Smooth muscle cell (in vitro differentiated cells): ENCODE data around the gene PSMD8. TPM values are rescaled to one million over a fixed set of nuclear protein-coding genes. Genes with fewer than 3 reads are reported as not detected.

Experiments
- DNase-seq: peaks from one replicate; lab custom pipeline; 2025; ENCODE audit not compliant: unreplicated experiment; lab: John Stamatoyannopoulos, UW
- H2AFZ ChIP-seq: fragments of 200-600 bp; sonication (generic); 2 replicates; pipeline ENCODE4 v1.6.0; 2016; ENCODE audit warnings: antibody characterized with exemption, low read depth, mild to moderate bottlenecking
- H3F3A ChIP-seq: fragments of 200-600 bp; sonication (generic); 2 replicates; pipeline ENCODE4 v1.6.0; 2017; ENCODE audit warnings: antibody characterized with exemption, low read depth
- H3K27ac ChIP-seq: fragments of 200-600 bp; sonication (generic); 2 replicates; pipeline ENCODE4 v1.5.1; 2016; ENCODE audit warnings: low read depth, mild to moderate bottlenecking
- H3K27me3 ChIP-seq: fragments of 200-600 bp; sonication (generic); 2 replicates; pipeline ENCODE4 v1.6.1; 2016; ENCODE audit warnings: low read depth, mild to moderate bottlenecking
- H3K36me3 ChIP-seq: fragments of 200-600 bp; sonication (generic); 2 replicates; pipeline ENCODE4 v1.5.1; 2016; ENCODE audit warnings: low read depth
- H3K4me1 ChIP-seq: fragments of 200-600 bp; sonication (generic); 2 replicates; pipeline ENCODE4 v1.5.1; 2016; ENCODE audit warnings: low read depth
- H3K4me2 ChIP-seq: fragments of 200-600 bp; sonication (generic); 2 replicates; pipeline ENCODE4 v1.6.0; 2016; ENCODE audit warnings: mild to moderate bottlenecking
- H3K4me3 ChIP-seq: fragments of 200-600 bp; sonication (generic); 2 replicates; pipeline ENCODE4 v1.5.1; 2016; ENCODE audit warnings: mild to moderate bottlenecking
- H3K79me2 ChIP-seq: fragments of 200-600 bp; sonication (generic); 2 replicates; pipeline ENCODE4 v1.6.0; 2016; ENCODE audit warnings: low read depth, mild to moderate bottlenecking
- H3K9ac ChIP-seq: fragments of 200-600 bp; sonication (generic); 2 replicates; pipeline ENCODE4 v1.6.0; 2016; ENCODE audit warnings: low read depth
- H3K9me3 ChIP-seq: fragments of 200-600 bp; sonication (generic); replicated peaks from 2 replicates; pipeline ENCODE4 v1.5.1; 2016; ENCODE audit warnings: low read depth
- H4K20me1 ChIP-seq: fragments of 200-600 bp; sonication (generic); 2 replicates; pipeline ENCODE4 v1.6.0; 2016; ENCODE audit warnings: low read depth
- WGBS: methylation state at CpG from one replicate; pipeline ENCODE4 v1.1.7; 2016; ENCODE audit warnings: low lambda C conversion rate; 5-methylcytosine and 5-hydroxymethylcytosine counted together
- polyA plus RNA-seq: library from polyadenylated mRNA; unstranded; fragments of >200 nt; fragmentation: Nextera tagmentation; extraction: Ambion mirVana; gene quantifications from 2 replicates; pipeline ENCODE4 v1.2.1, GENCODE V29; 2016
- total RNA-seq: library from RNA; depleted of rRNA; stranded (reverse); fragments of >200 nt; gene quantifications from 2 replicates; pipeline ENCODE4 v1.2.3, GENCODE V29; 2014
- TF ChIP-seq, protein P1 (sequence below): fragments of 200-600 bp; sonication (generic); IDR thresholded peaks from 2 replicates; pipeline ENCODE4 v1.5.1; 2017; ENCODE audit warnings: borderline replicate concordance, mild to moderate bottlenecking, antibody characterized with exemption; ENCODE audit not compliant: insufficient read depth, poor library complexity, severe bottlenecking

Gene PSMD8
- total and polyA plus RNA-seq, 2 experiments from 2014 or later, result 377 to 404 TPM

DNA sequence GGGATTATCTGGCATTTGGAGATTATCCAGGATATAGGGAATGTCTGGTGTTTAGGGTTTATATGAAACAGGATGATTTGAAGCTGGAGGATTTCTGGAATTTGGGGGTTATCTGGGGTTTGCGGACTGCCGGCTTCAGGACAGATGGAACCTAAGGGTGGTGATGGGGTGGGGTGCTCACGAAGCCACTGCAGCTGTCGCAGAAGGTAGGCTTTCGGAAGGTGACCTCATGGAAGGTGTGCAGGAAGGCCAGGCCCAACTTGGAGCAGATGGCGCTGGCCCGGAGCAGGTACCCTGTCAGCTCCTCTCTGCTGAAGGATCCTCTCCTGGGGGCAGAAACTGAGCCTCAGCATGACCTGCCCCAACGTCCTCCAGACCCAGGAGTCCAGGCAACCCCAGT, 38.1 kb downstream of the PSMD8 start:
- H4K20me1 ChIP-seq, result no peaks in the 10 kb centered on the region
- H3K4me3 ChIP-seq, result no peak overlapping the region
- no peak for DNase-seq
- no peaks in the 10 kb centered on the region for H3K36me3 ChIP-seq
- H3K27me3 ChIP-seq, result no peaks in the 10 kb centered on the region
- H3K9ac ChIP-seq, result no peak overlapping the region
- no peaks in the 10 kb centered on the region for H3K4me1 ChIP-seq
- H3F3A ChIP-seq, result no peaks in the 10 kb centered on the region
- H3K27ac ChIP-seq, result no peak overlapping the region
- H3K79me2 ChIP-seq, result no peaks in the 10 kb centered on the region
- no peak overlapping the region for H3K4me2 ChIP-seq
- H2AFZ ChIP-seq, result no peak overlapping the region
- WGBS, result 86% methylated on average over 8 of the region's 8 CpGs
- TF ChIP-seq, protein P1, sequence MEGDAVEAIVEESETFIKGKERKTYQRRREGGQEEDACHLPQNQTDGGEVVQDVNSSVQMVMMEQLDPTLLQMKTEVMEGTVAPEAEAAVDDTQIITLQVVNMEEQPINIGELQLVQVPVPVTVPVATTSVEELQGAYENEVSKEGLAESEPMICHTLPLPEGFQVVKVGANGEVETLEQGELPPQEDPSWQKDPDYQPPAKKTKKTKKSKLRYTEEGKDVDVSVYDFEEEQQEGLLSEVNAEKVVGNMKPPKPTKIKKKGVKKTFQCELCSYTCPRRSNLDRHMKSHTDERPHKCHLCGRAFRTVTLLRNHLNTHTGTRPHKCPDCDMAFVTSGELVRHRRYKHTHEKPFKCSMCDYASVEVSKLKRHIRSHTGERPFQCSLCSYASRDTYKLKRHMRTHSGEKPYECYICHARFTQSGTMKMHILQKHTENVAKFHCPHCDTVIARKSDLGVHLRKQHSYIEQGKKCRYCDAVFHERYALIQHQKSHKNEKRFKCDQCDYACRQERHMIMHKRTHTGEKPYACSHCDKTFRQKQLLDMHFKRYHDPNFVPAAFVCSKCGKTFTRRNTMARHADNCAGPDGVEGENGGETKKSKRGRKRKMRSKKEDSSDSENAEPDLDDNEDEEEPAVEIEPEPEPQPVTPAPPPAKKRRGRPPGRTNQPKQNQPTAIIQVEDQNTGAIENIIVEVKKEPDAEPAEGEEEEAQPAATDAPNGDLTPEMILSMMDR, result no peak
- no peaks in the 10 kb centered on the region for H3K9me3 ChIP-seq

DNA sequence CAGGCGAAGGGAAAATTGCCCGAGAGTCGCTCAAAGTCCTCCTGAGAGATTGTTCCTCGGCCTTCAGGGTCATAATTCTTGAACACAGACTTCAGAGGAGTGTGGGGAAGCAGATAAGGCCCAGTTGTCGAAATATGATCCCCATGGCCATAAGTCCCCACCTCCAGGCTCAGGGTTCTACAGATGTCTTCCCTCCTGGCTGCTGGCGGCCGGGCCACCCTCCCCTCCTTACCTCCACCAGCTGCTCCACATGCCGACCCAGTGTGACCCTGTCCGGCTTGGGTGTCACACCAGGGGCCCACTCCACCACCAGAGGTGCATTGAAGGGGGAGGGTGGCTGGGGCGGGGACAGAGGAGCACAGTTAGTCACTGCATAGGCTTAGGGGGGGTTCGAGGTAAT, 38.6 kb downstream of the PSMD8 start:
- 71% methylated on average over 9 of the region's 11 CpGs for WGBS
- no peaks in the 10 kb centered on the region for H3K9me3 ChIP-seq
- no peak overlapping the region for H2AFZ ChIP-seq
- no peaks in the 10 kb centered on the region for H3K79me2 ChIP-seq
- H3K4me2 ChIP-seq, result no peak overlapping the region
- H3K4me1 ChIP-seq, result no peaks in the 10 kb centered on the region
- H3F3A ChIP-seq, result no peaks in the 10 kb centered on the region
- no peak overlapping the region for H3K9ac ChIP-seq
- peaks cover under 1% of the 10 kb centered on the region for H3K27me3 ChIP-seq
- H3K27ac ChIP-seq, result no peak overlapping the region
- no peak for DNase-seq
- TF ChIP-seq, protein P1, result no peak
- no peaks in the 10 kb centered on the region for H3K36me3 ChIP-seq
- H3K4me3 ChIP-seq, result no peak overlapping the region
- H4K20me1 ChIP-seq, result no peaks in the 10 kb centered on the region

DNA sequence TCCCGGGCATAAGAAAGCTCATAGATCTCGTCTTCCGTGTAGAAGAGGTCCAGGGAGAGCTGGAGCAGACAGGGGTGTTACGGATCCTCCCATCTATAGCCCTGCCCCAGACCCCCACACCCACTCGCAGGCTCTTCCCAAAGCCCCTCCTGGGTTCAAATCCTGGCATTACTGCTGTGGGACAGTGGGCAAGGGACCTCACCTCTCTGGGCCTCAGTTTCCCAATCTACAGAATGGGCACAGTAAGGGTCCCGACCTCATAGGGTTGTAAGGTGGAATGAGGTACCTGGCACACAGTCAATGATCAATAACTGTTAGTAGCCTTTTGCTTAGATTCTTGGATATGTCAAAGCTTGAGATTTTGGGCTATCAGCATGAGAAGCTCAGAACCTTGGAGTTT, 39.0 kb downstream of the PSMD8 start:
- no peaks in the 10 kb centered on the region for H3K9me3 ChIP-seq
- WGBS, result 99% methylated on average over 4 of the region's 6 CpGs

DNA sequence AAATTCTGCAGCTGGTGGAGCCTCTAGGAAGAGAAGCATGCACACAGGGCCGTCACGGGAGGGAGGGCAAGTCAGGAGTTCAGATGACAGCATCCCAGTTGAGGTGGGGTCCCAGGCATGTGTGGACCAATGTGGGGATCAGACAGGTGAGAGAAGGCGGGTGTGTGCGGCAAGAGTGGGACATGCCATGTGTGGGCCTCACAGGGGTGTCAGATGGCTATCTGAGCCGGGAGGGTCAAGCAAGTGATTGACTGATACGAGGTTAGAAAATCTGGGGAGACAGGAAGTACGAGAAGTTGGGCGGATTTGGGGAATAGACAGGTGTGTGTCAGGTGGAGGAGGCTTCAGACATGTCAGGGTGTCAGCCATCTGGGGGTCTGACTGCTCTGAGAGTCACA, 42.8 kb downstream of the PSMD8 start:
- Histone ChIP-seq H3K4me1 (peaks cover 3% of the 10 kb centered on the region), H3K9me3 (no peaks in the 10 kb centered on the region), H3K9ac (no peak overlapping the region), H3K4me3 (no peak overlapping the region), H3K27me3 (peaks cover 10% of the 10 kb centered on the region), H4K20me1 (no peaks in the 10 kb centered on the region), H3K36me3 (no peaks in the 10 kb centered on the region), H3F3A (no peaks in the 10 kb centered on the region), H3K79me2 (no peaks in the 10 kb centered on the region), H3K27ac (no peak overlapping the region), H2AFZ (no peak overlapping the region), H3K4me2 (no peak overlapping the region)
- no peak for DNase-seq
- 91% methylated on average over 8 of the region's 8 CpGs for WGBS
- TF ChIP-seq, protein P1, result no peak

More for the DNA sequence above, 39.0 kb downstream of the PSMD8 start:
- H4K20me1 ChIP-seq, result no peaks in the 10 kb centered on the region
- TF ChIP-seq, protein P1, result no peak
- no peak overlapping the region for H3K4me2 ChIP-seq
- no peaks in the 10 kb centered on the region for H3K79me2 ChIP-seq
- H2AFZ ChIP-seq, result no peak overlapping the region
- no peak overlapping the region for H3K4me3 ChIP-seq
- H3F3A ChIP-seq, result no peaks in the 10 kb centered on the region
- H3K27me3 ChIP-seq, result peaks cover 5% of the 10 kb centered on the region
- DNase-seq, result no peak
- no peaks in the 10 kb centered on the region for H3K36me3 ChIP-seq
- no peak overlapping the region for H3K9ac ChIP-seq
- peaks cover 3% of the 10 kb centered on the region for H3K4me1 ChIP-seq
- no peak overlapping the region for H3K27ac ChIP-seq
